ELR (cell line): ENCODE data around the gene ZBTB11.
"Not testable (repeated sequence)": the region's sequence is repeated elsewhere in the genome, so short reads cannot be mapped to it uniquely, and the experiment has no call there.

Source experiments
- DNase-seq: peaks from one replicate; pipeline ENCODE4 v3.0.0-alpha.2; 2015; ENCODE audit warnings: low read depth

Gene ZBTB11

DNA sequence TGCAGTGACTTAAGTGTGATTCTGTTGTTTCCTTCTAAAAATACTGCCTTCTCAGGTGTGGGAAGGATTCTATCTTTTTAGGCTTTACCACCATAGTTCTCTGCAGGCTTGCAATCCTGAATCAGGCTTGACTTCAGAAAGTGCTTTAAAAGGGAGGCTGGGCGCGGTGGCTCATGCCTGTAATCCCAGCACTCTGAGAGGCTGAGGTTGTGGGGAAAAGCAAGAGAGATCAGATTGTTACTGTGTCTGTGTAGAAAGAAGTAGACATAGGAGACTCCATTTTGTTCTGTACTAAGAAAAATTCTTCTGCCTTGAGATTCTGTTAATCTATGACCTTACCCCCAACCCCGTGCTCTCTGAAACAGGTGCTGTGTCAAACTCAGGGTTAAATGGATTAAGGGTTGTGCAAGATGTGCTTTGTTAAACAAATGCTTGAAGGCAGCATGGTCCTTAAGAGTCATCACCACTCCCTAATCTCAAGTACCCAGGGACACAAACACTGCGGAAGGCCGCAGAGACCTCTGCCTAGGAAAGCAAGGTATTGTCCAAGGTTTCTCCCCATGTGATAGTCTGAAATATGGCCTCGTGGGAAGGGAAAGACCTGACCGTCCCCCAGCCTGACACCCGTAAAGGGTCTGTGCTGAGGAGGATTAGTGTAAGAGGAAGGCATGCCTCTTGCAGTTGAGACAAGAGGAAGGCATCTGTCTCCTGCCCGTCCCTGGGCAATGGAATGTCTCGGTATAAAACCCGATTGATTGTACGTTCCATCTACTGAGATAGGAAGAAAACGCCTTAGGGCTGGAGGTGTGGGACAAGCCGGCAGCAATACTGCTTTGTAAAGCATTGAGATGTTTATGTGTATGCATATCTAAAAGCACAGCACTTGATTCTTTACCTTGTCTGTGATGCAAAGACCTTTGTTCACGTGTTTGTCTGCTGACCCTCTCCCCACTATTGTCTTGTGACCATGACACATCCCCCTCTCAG, 15.0 kb upstream of the ZBTB11 start:
- not testable (repeated sequence) for DNase-seq

DNA sequence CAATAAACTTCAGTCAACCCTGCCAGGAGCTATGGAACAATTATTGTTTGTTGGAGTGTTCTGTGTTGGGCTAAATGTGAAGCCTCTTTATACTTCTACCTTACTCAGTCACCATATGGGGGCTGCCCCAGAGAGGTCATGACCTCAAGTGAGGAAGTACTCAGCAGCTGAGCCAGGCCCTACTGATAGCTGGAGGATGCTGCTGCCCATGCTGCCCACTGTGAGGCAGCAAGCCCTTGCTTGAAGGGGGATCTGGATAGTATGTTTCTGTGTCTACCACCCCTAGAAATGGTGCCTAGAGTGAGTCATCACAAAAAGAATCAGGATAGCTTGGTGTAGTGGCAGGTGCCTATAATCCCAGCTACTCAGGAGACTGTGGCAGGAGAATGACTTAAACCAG, 14.0 kb upstream of the ZBTB11 start:
- DNase-seq = no peak

DNA sequence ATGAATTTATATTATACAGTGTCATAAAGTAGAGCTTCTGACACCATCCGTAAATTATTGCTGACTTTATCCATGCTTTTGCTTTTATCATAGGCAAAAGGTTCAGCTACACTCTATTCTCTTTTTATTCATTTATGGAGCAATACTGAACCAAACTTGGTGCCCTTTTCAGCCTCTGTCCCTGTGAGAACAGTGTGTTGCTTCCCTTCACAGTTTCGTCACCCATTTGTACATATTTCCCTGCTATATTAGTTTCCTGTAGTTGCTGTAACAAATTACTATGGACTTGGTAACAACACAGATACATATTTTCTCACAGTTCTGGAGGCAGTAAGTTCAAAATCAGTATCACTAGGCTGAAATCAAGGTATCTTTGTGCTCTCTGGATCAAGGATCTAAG, 12.4 kb upstream of the ZBTB11 start:
- DNase-seq = no peak

DNA sequence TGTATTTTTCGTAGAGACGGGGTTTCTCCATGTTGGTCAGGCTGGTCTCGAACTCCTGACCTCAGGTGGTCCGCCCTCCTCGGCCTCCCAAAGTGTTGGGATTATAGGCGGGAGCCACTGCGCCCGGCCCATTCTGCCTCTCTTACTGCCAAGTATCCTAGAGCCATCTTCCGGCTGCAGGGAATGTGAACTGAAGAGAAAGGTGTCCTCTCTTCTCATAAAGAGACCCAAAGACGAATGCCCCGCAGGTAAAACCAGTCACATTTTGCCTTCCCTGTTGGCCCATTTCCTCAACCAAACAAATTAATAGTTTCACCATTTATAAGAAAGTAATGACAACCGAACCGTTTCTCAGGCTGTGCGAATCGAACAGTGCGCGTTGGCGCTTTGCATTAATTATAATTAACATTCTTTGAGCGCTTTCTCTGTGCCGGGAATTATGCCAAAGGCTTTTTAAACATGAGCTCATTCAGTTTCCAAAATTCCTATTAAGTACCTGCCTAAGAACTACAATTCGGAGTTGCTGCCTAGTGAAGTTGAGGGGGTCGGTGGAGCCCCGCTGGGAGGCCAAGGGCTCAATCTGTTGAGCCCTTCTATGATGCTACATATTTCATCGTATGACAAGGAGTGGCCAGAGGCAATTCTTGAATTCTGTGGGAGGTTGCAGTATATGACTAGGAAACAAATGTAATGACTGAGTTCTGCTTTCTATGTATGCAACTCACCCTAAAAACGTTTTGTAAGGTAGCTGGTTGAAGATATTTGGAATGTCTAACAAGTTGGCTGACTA, 10.4 kb upstream of the ZBTB11 start:
- DNase-seq = peak; percentile 30

DNA sequence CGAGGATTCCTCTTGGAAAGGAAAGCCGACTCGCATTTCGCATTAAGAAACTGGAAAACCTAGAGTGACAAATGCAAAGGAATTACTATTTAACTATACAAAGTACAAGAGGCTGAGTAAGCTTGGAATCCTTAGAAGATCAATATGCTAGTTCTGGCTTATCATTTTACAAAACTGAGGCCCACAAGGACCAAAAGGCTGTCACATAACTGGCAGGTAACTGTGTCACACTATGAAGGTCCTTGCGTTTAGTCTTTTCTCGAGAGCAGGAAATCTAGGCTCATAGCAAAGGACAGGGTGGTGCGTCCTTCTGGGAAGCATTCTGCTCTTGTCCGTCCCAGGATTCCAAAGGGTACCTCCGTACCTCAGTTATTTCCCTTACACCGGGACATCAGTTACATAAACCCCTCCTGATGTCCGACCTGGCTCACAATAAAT, 9.0 kb upstream of the ZBTB11 start:
- DNase-seq = peak; percentile 42

- DNase-seq = no peak
Measured at GRCh38 chr3:101685050-101685400, 8.1 kb upstream of the ZBTB11 start.

DNA sequence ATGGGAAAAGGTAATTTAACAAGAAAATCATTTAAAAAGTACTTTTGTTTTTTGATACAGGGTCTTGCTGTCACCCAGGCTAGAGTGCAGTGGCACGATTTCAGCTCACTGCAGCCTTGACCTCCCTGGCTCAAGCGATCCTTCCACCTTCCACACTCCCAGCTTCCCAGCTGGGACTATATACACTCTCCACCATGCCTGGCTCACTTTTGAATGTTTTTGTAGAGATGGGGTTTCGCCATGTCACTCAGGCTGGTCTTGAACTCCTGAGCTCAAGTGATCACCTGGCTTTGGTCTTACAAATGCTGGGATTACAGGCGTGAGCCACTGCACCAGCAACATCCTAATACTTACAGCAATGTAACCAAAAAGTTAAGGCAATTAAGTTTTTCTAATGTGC, 3.5 kb upstream of the ZBTB11 start:
- DNase-seq = no peak

- not testable (repeated sequence) for DNase-seq
Measured at GRCh38 chr3:101678837-101679236, 1.9 kb upstream of the ZBTB11 start.

DNA sequence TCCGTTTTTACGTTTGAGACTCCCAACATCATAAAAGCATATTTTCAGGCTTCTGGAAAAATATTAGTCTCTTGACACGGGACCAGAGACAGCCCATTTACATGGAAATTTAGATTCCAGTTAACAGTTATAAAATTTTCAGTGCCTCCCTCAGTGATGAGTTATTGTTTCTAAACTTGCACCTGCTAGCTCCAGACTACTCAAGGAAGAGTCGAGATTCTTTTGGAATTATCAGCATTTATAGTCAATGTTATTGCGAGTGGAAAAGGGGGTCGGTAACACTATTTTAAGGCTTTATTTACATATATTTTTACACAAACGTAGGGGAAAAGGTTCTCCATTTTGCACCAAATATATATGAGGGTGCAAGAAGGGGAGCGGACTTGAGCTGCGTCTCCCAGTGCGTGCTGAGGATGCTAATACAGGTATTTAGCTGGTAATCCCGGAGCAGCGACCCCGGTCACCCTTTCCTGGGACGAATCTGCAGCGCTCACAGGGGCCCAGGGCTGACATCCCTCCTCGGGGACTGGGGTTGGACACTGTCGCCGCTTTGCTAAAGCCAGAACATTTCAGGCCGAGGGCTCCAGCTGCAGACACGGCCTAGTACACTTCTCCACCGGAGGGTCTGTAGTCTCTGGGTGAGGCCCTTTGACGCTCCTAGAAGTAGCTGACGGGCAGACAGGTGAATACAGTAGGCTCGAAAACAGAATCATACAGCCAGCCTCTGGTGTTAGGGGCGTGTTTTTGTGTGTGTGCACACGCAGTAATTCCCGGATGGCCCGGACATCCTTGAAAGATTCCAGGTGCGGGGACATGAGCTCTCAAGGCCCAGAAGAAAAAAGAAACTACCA, 729 bp upstream of the ZBTB11 start:
- DNase-seq = no peak

GRCh38 chr3:101676216-101676764, 642 bp downstream of the ZBTB11 start:
- DNase-seq = peak; percentile 97

GRCh38 chr3:101675709-101676215, 1.2 kb downstream of the ZBTB11 start:
- no peak for DNase-seq

DNA sequence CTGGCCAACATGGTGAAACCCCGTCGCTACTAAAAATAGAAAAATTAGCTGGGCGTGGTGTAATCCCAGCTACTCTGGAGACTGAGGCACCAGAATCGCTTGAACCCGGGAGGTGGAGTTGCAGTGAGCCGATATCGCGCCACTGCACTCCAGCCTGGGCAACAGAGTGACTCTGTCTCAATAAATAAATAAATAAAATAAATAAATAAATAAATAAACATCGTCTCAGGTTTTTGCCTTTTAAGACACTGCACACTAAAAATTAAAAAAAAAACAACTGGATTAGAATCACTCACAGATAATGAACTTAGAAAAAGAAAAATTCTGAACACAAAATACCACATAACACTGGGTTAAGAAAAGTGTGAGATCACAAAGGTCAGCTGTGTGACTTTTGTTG, 2.4 kb downstream of the ZBTB11 start:
- DNase-seq = no peak

GRCh38 chr3:101673953-101674352, 3.0 kb downstream of the ZBTB11 start:
- no peak for DNase-seq

DNA sequence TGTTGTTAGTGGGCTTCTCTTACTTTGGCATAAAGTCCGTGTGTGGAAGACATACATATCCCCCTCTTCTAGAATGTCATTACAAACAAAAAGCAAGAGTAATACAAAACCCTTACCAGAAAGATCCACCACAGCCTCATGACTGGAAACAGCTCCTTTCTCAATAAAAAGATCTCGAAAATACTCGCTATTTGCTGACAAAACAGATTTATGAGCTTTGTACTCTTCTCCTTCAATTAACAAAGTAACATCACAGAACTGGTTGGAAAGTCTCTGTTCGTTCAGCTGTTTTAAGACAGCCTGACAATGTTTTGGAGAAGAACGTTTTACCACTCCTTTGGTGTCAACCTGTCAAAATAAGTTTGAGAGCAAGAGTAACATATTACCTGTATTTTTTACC, 5.9 kb downstream of the ZBTB11 start:
- no peak for DNase-seq

- no peak for DNase-seq
Measured at GRCh38 chr3:101667844-101668243, 9.1 kb downstream of the ZBTB11 start.

GRCh38 chr3:101667331-101667730, 9.6 kb downstream of the ZBTB11 start:
- no peak for DNase-seq

GRCh38 chr3:101665851-101666250, 11.1 kb downstream of the ZBTB11 start:
- no peak for DNase-seq

DNA sequence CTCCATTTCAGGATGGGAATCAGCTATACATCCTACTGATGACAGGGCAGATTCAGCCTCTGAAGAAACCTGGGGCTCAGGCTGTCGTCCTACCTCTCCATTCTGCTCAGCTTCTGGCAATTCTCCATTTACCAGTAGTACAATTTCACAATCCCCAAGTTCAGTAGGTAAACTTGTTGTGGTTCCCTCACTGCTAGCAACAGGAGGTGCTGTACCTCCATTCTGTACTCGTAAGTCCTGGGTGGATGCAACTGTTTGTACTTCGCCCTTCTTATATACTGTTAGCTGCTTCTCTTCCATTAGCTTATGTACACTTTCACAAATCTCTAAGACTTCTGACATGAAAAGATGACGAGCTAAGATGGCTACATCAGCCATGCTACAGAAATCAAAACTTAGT, 11.6 kb downstream of the ZBTB11 start:
- no peak for DNase-seq

DNA sequence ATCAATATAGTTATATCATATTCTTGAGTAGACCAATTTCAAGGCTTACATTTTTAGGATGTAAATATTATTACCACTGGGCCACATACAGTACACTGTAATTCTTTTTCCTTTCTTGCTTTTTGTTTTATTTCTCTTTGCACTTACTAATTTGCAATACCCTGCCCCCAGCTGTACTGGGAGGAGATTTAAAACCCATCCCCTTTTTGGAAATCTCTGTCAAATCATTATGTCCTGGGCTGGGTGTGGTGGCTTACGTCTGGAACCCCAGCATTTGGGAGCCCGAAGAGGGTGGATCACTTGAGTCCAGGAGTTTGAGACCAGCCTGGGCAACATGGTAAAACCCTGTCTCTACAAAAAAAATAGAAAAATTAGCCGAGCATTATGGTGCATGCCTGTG, 16.2 kb downstream of the ZBTB11 start:
- DNase-seq = no peak

DNA sequence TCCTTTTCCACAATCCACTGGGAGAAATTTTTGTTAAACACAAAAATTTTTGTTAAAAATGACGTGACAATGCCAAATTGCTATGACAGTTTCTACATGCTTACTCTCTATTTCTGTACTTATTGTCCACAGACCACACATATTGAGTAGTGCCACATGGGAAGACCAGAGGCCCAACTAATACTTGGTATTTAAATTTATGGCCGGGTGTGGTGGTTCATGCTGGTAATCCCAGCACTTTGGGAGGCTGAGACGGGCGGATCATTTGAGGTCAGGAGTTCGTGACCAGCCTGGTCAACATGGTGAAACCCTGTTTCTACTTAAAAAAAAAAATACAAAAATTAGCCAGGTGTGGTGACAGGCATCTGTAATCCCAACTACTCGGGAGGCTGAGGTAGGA, 20.3 kb downstream of the ZBTB11 start:
- DNase-seq = no peak

DNA sequence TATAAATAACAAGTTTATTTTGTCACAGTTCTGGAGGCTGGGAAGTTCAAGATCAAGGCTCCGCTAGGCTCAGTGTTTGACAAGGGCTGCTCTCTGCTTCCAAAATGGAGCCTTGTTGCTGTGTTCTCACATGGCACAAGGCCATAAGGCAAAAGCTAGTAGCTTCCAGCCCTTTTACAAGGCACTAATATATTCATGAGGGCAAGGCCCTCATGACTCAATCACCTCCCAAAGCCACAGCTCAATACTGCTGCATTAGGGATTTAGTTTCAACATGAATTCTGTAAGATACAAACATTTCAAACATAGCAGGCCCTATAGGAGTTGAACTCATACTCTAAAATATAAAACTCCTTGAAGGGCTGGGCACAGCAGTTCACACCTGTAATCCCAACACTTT, 30.2 kb downstream of the ZBTB11 start:
- peak; percentile 33 for DNase-seq
